Effector CD8-positive, alpha-beta T cell (primary cell): ENCODE results near the gene POLR2L.
A peak's percentile ranks its signal among the peaks of the same experiment; 100 is the strongest.

ENCODE experiments used
- DNase-seq: peaks from one replicate; lab custom pipeline; 2025; lab: John Stamatoyannopoulos, UW

The POLR2L gene

GRCh38 chr11:826836-827145, 15.5 kb downstream of the POLR2L start:
- DNase-seq = no peak

- no peak for DNase-seq
Observed at GRCh38 chr11:826227-826621, 16.1 kb downstream of the POLR2L start.

- DNase-seq = no peak
Observed at GRCh38 chr11:825366-826226, 16.7 kb downstream of the POLR2L start.

GRCh38 chr11:824942-825341, 17.4 kb downstream of the POLR2L start:
- no peak for DNase-seq

- no peak for DNase-seq
Observed at GRCh38 chr11:824292-824880, 17.9 kb downstream of the POLR2L start.

GRCh38 chr11:823441-824291, 18.7 kb downstream of the POLR2L start:
- no peak for DNase-seq

GRCh38 chr11:821512-822371, 20.6 kb downstream of the POLR2L start:
- DNase-seq = no peak

GRCh38 chr11:820655-821511, 21.4 kb downstream of the POLR2L start:
- DNase-seq = no peak

GRCh38 chr11:819943-820649, 22.2 kb downstream of the POLR2L start:
- DNase-seq = peak; percentile 90

- peak; percentile 89 for DNase-seq
Observed at GRCh38 chr11:819129-819931, 23.0 kb downstream of the POLR2L start.

GRCh38 chr11:818396-819128, 23.8 kb downstream of the POLR2L start, which contains the start of gene PNPLA2:
Gene PNPLA2, plus strand, starts transcription at chr11:818914. Its CDS starts 805 bp downstream, at chr11:819719.
- no peak for DNase-seq

GRCh38 chr11:816433-816779, 25.9 kb downstream of the POLR2L start:
- DNase-seq = no peak

GRCh38 chr11:815675-816432, 26.5 kb downstream of the POLR2L start:
- DNase-seq = no peak

GRCh38 chr11:813456-814096, 28.8 kb downstream of the POLR2L start:
- no peak for DNase-seq

GRCh38 chr11:813072-813455, 29.3 kb downstream of the POLR2L start:
- no peak for DNase-seq

GRCh38 chr11:812390-812789, 29.9 kb downstream of the POLR2L start:
- no peak for DNase-seq
